Measurements from ENCODE around the gene TBC1D25.

The TBC1D25 gene

GRCh38 chrX:48576108-48576507 is 36.6 kb downstream of the TBC1D25 start:
- Histone ChIP-seq H3K79me2 (ENCODE audit: insufficient read depth, low read length) (peaks cover 21% of the 10 kb centered on the region), H3K9me3 (ENCODE audit: insufficient read depth, low read length, severe bottlenecking) (no peaks in the 10 kb centered on the region), H3K27ac (ENCODE audit: low read length) (no peak overlapping the region), H2AFZ (ENCODE audit: low read depth, low read length) (no peak overlapping the region), H3K4me3 (ENCODE audit: low read depth in 1 of 2, low read length in 2 of 2) (peak overlapping the region in 1 of 2 experiments; percentile 85; a peak in 2 of 4 replicates), H3K9ac (ENCODE audit: low read depth, low read length) (peak overlapping the region; percentile 91; the same call in 1 of the 2 replicates), H3K36me3 (ENCODE audit: insufficient read depth, low read length) (peaks cover 43% of the 10 kb centered on the region), H3K4me1 (ENCODE audit: insufficient read depth, low read length) (peaks cover 23% of the 10 kb centered on the region), H4K20me1 (ENCODE audit: insufficient read depth, low read length) (peaks cover 24% of the 10 kb centered on the region), H3K4me2 (ENCODE audit: insufficient read depth, low read length) (peak overlapping the region; percentile 89; the same call in 1 of the 2 replicates), H3K27me3 (ENCODE audit: insufficient read depth, low read length, poor library complexity) (no peaks in the 10 kb centered on the region)
- ATAC-seq (ENCODE audit: insufficient read depth, low read depth) (no peak), DNase-seq (no peak)
- no peak for TF ChIP-seq EZH2 (IDR thresholded peaks at IDR 0.05; ENCODE audit: borderline replicate concordance, low read depth, low read length, severe bottlenecking)
- TF ChIP-seq, protein P1, sequence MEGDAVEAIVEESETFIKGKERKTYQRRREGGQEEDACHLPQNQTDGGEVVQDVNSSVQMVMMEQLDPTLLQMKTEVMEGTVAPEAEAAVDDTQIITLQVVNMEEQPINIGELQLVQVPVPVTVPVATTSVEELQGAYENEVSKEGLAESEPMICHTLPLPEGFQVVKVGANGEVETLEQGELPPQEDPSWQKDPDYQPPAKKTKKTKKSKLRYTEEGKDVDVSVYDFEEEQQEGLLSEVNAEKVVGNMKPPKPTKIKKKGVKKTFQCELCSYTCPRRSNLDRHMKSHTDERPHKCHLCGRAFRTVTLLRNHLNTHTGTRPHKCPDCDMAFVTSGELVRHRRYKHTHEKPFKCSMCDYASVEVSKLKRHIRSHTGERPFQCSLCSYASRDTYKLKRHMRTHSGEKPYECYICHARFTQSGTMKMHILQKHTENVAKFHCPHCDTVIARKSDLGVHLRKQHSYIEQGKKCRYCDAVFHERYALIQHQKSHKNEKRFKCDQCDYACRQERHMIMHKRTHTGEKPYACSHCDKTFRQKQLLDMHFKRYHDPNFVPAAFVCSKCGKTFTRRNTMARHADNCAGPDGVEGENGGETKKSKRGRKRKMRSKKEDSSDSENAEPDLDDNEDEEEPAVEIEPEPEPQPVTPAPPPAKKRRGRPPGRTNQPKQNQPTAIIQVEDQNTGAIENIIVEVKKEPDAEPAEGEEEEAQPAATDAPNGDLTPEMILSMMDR (IDR thresholded peaks at IDR 0.05; ENCODE audit: borderline replicate concordance, extremely low read depth, low read length, poor library complexity, severe bottlenecking): no peak

- H3K4me3 ChIP-seq (ENCODE audit: low read depth in 1 of 2, low read length in 2 of 2): no peak overlapping the region
- H3K9ac ChIP-seq (ENCODE audit: low read depth, low read length): no peak overlapping the region
- H3K9me3 ChIP-seq (ENCODE audit: insufficient read depth, low read length, severe bottlenecking): no peaks in the 10 kb centered on the region
- no peak overlapping the region for H3K27ac ChIP-seq (ENCODE audit: low read length)
- H2AFZ ChIP-seq (ENCODE audit: low read depth, low read length): no peak overlapping the region
- peaks cover 43% of the 10 kb centered on the region for H3K36me3 ChIP-seq (ENCODE audit: insufficient read depth, low read length)
- peaks cover 21% of the 10 kb centered on the region for H3K79me2 ChIP-seq (ENCODE audit: insufficient read depth, low read length)
- H3K4me2 ChIP-seq (ENCODE audit: insufficient read depth, low read length): no peak overlapping the region
- no peak for ATAC-seq (ENCODE audit: insufficient read depth, low read depth)
- no peak for DNase-seq
- peaks cover 24% of the 10 kb centered on the region for H4K20me1 ChIP-seq (ENCODE audit: insufficient read depth, low read length)
- no peaks in the 10 kb centered on the region for H3K27me3 ChIP-seq (ENCODE audit: insufficient read depth, low read length, poor library complexity)
- peaks cover 21% of the 10 kb centered on the region for H3K4me1 ChIP-seq (ENCODE audit: insufficient read depth, low read length)
- no peak for TF ChIP-seq EZH2 (IDR thresholded peaks at IDR 0.05; ENCODE audit: borderline replicate concordance, low read depth, low read length, severe bottlenecking)
- TF ChIP-seq, protein P1 (IDR thresholded peaks at IDR 0.05; ENCODE audit: borderline replicate concordance, extremely low read depth, low read length, poor library complexity, severe bottlenecking): no peak
These were observed 39.2 kb downstream of the TBC1D25 start for GRCh38 chrX:48578661-48579128.

DNA sequence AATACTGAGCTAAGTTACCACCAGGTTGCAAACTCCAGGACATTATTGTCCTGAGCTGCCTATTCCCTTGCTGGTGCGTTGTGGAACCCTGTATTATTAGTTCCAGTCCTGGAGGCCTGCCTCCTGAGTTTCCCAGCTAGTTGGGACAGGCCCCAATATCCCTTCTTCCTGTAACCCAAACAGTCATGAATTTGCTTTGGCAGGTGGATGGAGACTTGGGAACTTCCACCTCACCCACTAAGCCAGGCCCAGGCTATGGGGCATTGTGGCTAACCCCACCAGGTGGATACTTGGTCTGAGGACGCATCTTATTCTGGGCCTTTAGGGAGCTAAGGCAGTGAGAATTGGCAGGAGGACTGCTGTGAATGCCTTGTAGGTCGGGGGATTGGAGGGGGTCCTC is 39.7 kb downstream of the TBC1D25 start:
- Histone ChIP-seq H3K9ac (ENCODE audit: low read depth, low read length) (no peak overlapping the region), H2AFZ (ENCODE audit: low read depth, low read length) (no peak overlapping the region), H3K36me3 (ENCODE audit: insufficient read depth, low read length) (peaks cover 43% of the 10 kb centered on the region), H3K27ac (ENCODE audit: low read length) (no peak overlapping the region), H3K4me3 (ENCODE audit: low read depth in 1 of 2, low read length in 2 of 2) (no peak overlapping the region), H3K27me3 (ENCODE audit: insufficient read depth, low read length, poor library complexity) (no peaks in the 10 kb centered on the region), H3K4me1 (ENCODE audit: insufficient read depth, low read length) (peaks cover 18% of the 10 kb centered on the region), H3K9me3 (ENCODE audit: insufficient read depth, low read length, severe bottlenecking) (no peaks in the 10 kb centered on the region), H3K4me2 (ENCODE audit: insufficient read depth, low read length) (no peak overlapping the region), H4K20me1 (ENCODE audit: insufficient read depth, low read length) (peaks cover 24% of the 10 kb centered on the region), H3K79me2 (ENCODE audit: insufficient read depth, low read length) (peaks cover 21% of the 10 kb centered on the region)
- ATAC-seq (ENCODE audit: insufficient read depth, low read depth) (peak; percentile 13; the same call in 1 of the 3 replicates), DNase-seq (no peak)
- TF ChIP-seq, protein P1 (IDR thresholded peaks at IDR 0.05; ENCODE audit: borderline replicate concordance, extremely low read depth, low read length, poor library complexity, severe bottlenecking): no peak
- no peak for TF ChIP-seq EZH2 (IDR thresholded peaks at IDR 0.05; ENCODE audit: borderline replicate concordance, low read depth, low read length, severe bottlenecking)
